Prostate gland (tissue), 2 donors: Measurements from ENCODE around the gene CHST12. TPM values are rescaled to one million over a fixed set of nuclear protein-coding genes. Genes with fewer than 3 reads are reported as not detected.

ENCODE experiments used
- DNase-seq: peaks from one replicate; pipeline ENCODE4 v3.0.0-alpha.2; 2019; ENCODE audit warnings: low spot score
- H3K27ac ChIP-seq, 2 donors: fragments of 200-600 bp; sonication (generic); 2 replicates each; pipeline ENCODE4 v1.5.1; 2017 to 2019
- H3K27me3 ChIP-seq: fragments of 200-600 bp; sonication (generic); replicated peaks from 2 replicates; pipeline ENCODE4 v1.5.1; 2019; ENCODE audit not compliant: insufficient read depth
- H3K36me3 ChIP-seq, 2 donors: fragments of 200-600 bp; sonication (generic); 1 replicate in 1 of 2; 2 replicates in 1 of 2; pipeline versions ENCODE4 v1.5.1 to v1.8.1; 2017 to 2019
- H3K4me1 ChIP-seq: fragments of 200-600 bp; sonication (generic); replicated peaks from 2 replicates; pipeline ENCODE4 v1.5.1; 2019
- H3K4me3 ChIP-seq, 2 donors: fragments of 200-600 bp; sonication (generic); 2 replicates each; pipeline ENCODE4 v1.5.1; 2017 to 2019
- H3K9me3 ChIP-seq: fragments of 200-600 bp; sonication (generic); 2 replicates; pipeline ENCODE4 v1.5.1; 2017
- CTCF ChIP-seq, 4 experiments: fragments of 200-600 bp in 2 of 4; fragments of 450-650 bp in 2 of 4; sonication (generic) in 2 of 4; IDR thresholded peaks; 1 replicate in 3 of 4; 2 replicates in 1 of 4; pipeline ENCODE4 v1.5.1; 2016 to 2019; ENCODE audit warnings: antibody characterized with exemption in 4 of 4, mild to moderate bottlenecking in 2 of 4, moderate library complexity in 2 of 4
- POLR2A ChIP-seq: fragments of 450-650 bp; IDR thresholded peaks from one replicate; pipeline ENCODE4 v1.6.1; 2016; ENCODE audit warnings: antibody characterized with exemption, mild to moderate bottlenecking
- POLR2AphosphoS5 ChIP-seq: sonication (generic); formaldehyde crosslinking; IDR thresholded peaks from one replicate; pipeline ENCODE4 v1.6.1; 2017; ENCODE audit warnings: antibody characterized with exemption
- WGBS: methylation state at CpG from one replicate; pipeline ENCODE4 v1.1.5; 2018; 5-methylcytosine and 5-hydroxymethylcytosine counted together
- intact Hi-C: fragments of 100-400 bp; cut with DNase I; formaldehyde crosslinking; loops from one replicate; pipeline ENCODE4 v1.14.2; 2022
- total RNA-seq, 2 donors: library from RNA; depleted of rRNA; stranded (reverse); fragments of >200 nt; gene quantifications; one replicate each; pipeline ENCODE4 v1.1.0, GENCODE V29; 2016

Gene CHST12
- total RNA-seq, 2 donors from 2014 or later = 22.4 to 36.1 TPM

- H3K4me3 ChIP-seq = no peak overlapping the region
- no peak overlapping the region for H3K27ac ChIP-seq
- no peaks in the 10 kb centered on the region for H3K36me3 ChIP-seq
- H3K9me3 ChIP-seq = no peaks in the 10 kb centered on the region
- intact Hi-C loops = no loop called here
- peaks cover 3% of the 10 kb centered on the region for H3K4me1 ChIP-seq
- no peaks in the 10 kb centered on the region for H3K27me3 ChIP-seq
- no peak for DNase-seq
- 68% methylated on average over 27 of the region's 32 CpGs for WGBS
- TF ChIP-seq POLR2AphosphoS5 = no peak
- no peak for TF ChIP-seq CTCF (IDR thresholded peaks at IDR 0.05)
- TF ChIP-seq POLR2A = no peak
These were observed 91.0 kb downstream of the CHST12 start for GRCh38 chr7:2494191-2495130.

GRCh38 chr7:2495418-2496299 lies 92.2 kb downstream of the CHST12 start:
- no peak for TF ChIP-seq POLR2A
- no peak for TF ChIP-seq CTCF (IDR thresholded peaks at IDR 0.05)
- no peak for TF ChIP-seq POLR2AphosphoS5
- no peak for DNase-seq
- H3K4me1 ChIP-seq = peaks cover 3% of the 10 kb centered on the region
- 70% methylated on average over 25 of the region's 25 CpGs for WGBS
- no peaks in the 10 kb centered on the region for H3K9me3 ChIP-seq
- no peaks in the 10 kb centered on the region for H3K27me3 ChIP-seq
- intact Hi-C loops = no loop called here
- no peaks in the 10 kb centered on the region for H3K36me3 ChIP-seq
- H3K4me3 ChIP-seq = no peak overlapping the region
- H3K27ac ChIP-seq = no peak overlapping the region

- H3K36me3 ChIP-seq = no peaks in the 10 kb centered on the region
- no peak for DNase-seq
- peaks cover 3% of the 10 kb centered on the region for H3K4me1 ChIP-seq
- no peaks in the 10 kb centered on the region for H3K9me3 ChIP-seq
- 93% methylated on average over 8 of the region's 9 CpGs for WGBS
- H3K4me3 ChIP-seq = no peak overlapping the region
- H3K27ac ChIP-seq = no peak overlapping the region
- TF ChIP-seq POLR2A (no peak), CTCF (IDR thresholded peaks at IDR 0.05) (no peak), POLR2AphosphoS5 (no peak)
- intact Hi-C loops = no loop called here
- no peaks in the 10 kb centered on the region for H3K27me3 ChIP-seq
These were observed 93.0 kb downstream of the CHST12 start for GRCh38 chr7:2496375-2496774.

- Histone ChIP-seq H3K36me3 (no peaks in the 10 kb centered on the region), H3K27ac (no peak overlapping the region), H3K9me3 (no peaks in the 10 kb centered on the region), H3K4me1 (peaks cover 3% of the 10 kb centered on the region), H3K4me3 (no peak overlapping the region), H3K27me3 (no peaks in the 10 kb centered on the region)
- no peak for DNase-seq
- intact Hi-C loops = no loop called here
- 94% methylated on average over 3 of the region's 3 CpGs for WGBS
- no peak for TF ChIP-seq POLR2AphosphoS5
- no peak for TF ChIP-seq CTCF (IDR thresholded peaks at IDR 0.05)
- TF ChIP-seq POLR2A = no peak
These were observed 93.7 kb downstream of the CHST12 start for GRCh38 chr7:2497065-2497464.
